D721Med (cell line): ENCODE measurements around the gene KCNK15.

ENCODE experiments used
- DNase-seq: peaks from one replicate; pipeline ENCODE4 v3.0.0; 2011; ENCODE audit warnings: low spot score; ENCODE audit not compliant: insufficient read length
- FAIRE-seq: peaks from 2 replicates; lab custom pipeline; 2011; peaks lifted over from hg19 to GRCh38; lab: Jason Lieb, UNC
- TF ChIP-seq, protein P1 (sequence below): IDR thresholded peaks from 2 replicates; pipeline ENCODE4 v1.5.1; 2012; ENCODE audit warnings: mild to moderate bottlenecking, control low read depth; ENCODE audit not compliant: insufficient read depth; ENCODE audit errors: missing control alignments

Gene KCNK15

DNA sequence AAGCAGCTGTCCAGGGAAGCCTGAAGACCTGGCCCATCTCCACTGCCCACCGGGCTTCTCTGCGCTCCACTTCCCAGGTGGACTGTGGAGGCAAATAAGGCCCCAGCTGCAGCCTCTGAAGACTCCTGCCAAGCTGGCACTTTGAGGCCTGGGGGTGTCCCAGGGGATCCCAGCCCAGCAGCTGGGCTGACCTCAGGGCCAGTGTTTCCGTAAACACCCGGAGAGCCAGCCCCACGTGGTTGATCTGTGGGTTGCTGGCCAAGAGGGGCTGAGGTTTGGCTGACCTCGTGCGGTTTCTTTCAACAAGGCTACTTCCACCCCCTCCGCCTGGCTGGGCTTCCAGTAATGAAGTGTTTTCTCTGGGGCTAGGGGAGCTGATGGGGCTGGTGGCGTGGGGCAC, 42.9 kb upstream of the KCNK15 start:
- no peak for DNase-seq
- TF ChIP-seq, protein P1, sequence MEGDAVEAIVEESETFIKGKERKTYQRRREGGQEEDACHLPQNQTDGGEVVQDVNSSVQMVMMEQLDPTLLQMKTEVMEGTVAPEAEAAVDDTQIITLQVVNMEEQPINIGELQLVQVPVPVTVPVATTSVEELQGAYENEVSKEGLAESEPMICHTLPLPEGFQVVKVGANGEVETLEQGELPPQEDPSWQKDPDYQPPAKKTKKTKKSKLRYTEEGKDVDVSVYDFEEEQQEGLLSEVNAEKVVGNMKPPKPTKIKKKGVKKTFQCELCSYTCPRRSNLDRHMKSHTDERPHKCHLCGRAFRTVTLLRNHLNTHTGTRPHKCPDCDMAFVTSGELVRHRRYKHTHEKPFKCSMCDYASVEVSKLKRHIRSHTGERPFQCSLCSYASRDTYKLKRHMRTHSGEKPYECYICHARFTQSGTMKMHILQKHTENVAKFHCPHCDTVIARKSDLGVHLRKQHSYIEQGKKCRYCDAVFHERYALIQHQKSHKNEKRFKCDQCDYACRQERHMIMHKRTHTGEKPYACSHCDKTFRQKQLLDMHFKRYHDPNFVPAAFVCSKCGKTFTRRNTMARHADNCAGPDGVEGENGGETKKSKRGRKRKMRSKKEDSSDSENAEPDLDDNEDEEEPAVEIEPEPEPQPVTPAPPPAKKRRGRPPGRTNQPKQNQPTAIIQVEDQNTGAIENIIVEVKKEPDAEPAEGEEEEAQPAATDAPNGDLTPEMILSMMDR: no peak
- no peak for FAIRE-seq

GRCh38 chr20:44703183-44703925, 42.3 kb upstream of the KCNK15 start:
- TF ChIP-seq, protein P1: no peak
- DNase-seq: no peak
- FAIRE-seq: no peak

DNA sequence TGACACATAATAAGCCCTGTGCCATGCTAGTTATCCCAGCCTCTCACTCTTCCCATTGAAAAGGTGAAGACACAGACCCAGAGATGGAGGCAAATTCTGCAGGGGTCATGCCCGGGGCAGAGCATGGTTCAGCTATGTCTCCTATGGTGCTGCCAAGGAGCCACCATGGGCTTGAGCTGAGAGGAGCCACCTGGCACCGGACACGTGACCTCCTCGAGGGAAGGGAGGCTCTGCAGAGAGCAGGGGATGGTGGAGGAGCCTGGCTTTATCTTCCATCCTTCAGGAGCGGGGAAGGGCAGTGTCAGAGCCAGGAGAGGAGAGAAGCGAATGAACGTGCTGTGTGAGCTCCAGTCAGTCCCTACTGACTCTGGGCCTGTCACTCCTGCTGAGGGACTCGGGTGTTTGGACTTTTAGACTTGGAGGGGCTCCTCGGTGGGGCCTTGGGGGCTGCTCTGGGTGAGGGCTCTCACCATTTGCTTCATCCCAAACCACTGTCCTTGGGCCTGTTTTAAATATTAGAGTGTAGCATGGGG, 41.6 kb upstream of the KCNK15 start:
- DNase-seq (no peak), FAIRE-seq (no peak)
- TF ChIP-seq, protein P1: no peak

GRCh38 chr20:44704551-44704971, 41.1 kb upstream of the KCNK15 start:
- DNase-seq (no peak), FAIRE-seq (no peak)
- TF ChIP-seq, protein P1: no peak

- TF ChIP-seq, protein P1: no peak
- DNase-seq: no peak
- no peak for FAIRE-seq
These were observed 40.1 kb upstream of the KCNK15 start for GRCh38 chr20:44705364-44706094.

GRCh38 chr20:44706301-44707017, 39.2 kb upstream of the KCNK15 start:
- DNase-seq (no peak), FAIRE-seq (no peak)
- TF ChIP-seq, protein P1: no peak
